SK-N-SH treated with all-trans-retinoic acid at 6 μM for 48 hours (cell line): ENCODE data around the gene KCTD1.

Experiments used
- ATAC-seq: fragments of 200-7000 bp; cut with Tn5 transposase; 3 replicates; pipeline ENCODE4 v1.9.1; 2020; ENCODE audit warnings: mild to moderate bottlenecking, moderate library complexity
- ARNTL ChIP-seq: fragments of 450-650 bp; formaldehyde crosslinking; IDR thresholded peaks from 2 replicates; pipeline ENCODE4 v1.5.0; 2020; ENCODE audit warnings: low read depth, mild to moderate bottlenecking, moderate library complexity, borderline replicate concordance
- BACH2 ChIP-seq: fragments of 250-450 bp; sonication (Bioruptor Pico); IDR thresholded peaks from 2 replicates; pipeline ENCODE4 v1.9.0; 2021; ENCODE audit warnings: mild to moderate bottlenecking, borderline replicate concordance
- CSDC2 ChIP-seq: fragments of 250-450 bp; sonication (Bioruptor Pico); IDR thresholded peaks from 2 replicates; pipeline ENCODE4 v1.5.0; 2020; ENCODE audit warnings: mild to moderate bottlenecking, moderate library complexity
- GLIS3 ChIP-seq: fragments of 250-450 bp; sonication (Bioruptor Pico); IDR thresholded peaks from 2 replicates; pipeline ENCODE4 v1.5.0; 2020; ENCODE audit warnings: mild to moderate bottlenecking, moderate library complexity
- OSR1 ChIP-seq: fragments of 250-450 bp; sonication (Bioruptor Pico); IDR thresholded peaks from 2 replicates; pipeline ENCODE4 v1.8.0; 2022; ENCODE audit warnings: moderate library complexity, mild to moderate bottlenecking, inconsistent platforms
- PPARA ChIP-seq: fragments of 250-450 bp; sonication (Bioruptor Pico); IDR thresholded peaks from 2 replicates; pipeline ENCODE4 v1.5.0; 2020; ENCODE audit warnings: mild to moderate bottlenecking, borderline replicate concordance
- SNAI2 ChIP-seq: fragments of 250-450 bp; sonication (Bioruptor Pico); IDR thresholded peaks from 2 replicates; pipeline ENCODE4 v1.5.0; 2020; ENCODE audit warnings: mild to moderate bottlenecking, moderate library complexity
- TCF4 ChIP-seq: fragments of 250-450 bp; sonication (Bioruptor Pico); IDR thresholded peaks from 2 replicates; pipeline ENCODE4 v1.8.0; 2021; ENCODE audit warnings: mild to moderate bottlenecking, moderate library complexity, borderline replicate concordance
- TOX ChIP-seq: fragments of 250-450 bp; sonication (Bioruptor Pico); IDR thresholded peaks from 2 replicates; pipeline ENCODE4 v1.8.0; 2021; ENCODE audit warnings: mild to moderate bottlenecking, moderate library complexity, borderline replicate concordance
- ZC3H10 ChIP-seq: fragments of 250-450 bp; sonication (Bioruptor Pico); IDR thresholded peaks from 2 replicates; pipeline ENCODE4 v1.5.1; 2021; ENCODE audit warnings: mild to moderate bottlenecking, moderate library complexity
- ZFP3 ChIP-seq: fragments of 250-450 bp; sonication (Bioruptor Pico); IDR thresholded peaks from 2 replicates; pipeline ENCODE4 v1.5.0; 2020; ENCODE audit warnings: mild to moderate bottlenecking, moderate library complexity
- ZFP30 ChIP-seq: fragments of 450-650 bp; formaldehyde crosslinking; IDR thresholded peaks from 2 replicates; pipeline ENCODE4 v1.5.0; 2022; ENCODE audit warnings: mild to moderate bottlenecking, moderate library complexity
- ZNF565 ChIP-seq: fragments of 450-650 bp; formaldehyde crosslinking; conservative IDR thresholded peaks from 2 replicates; pipeline ENCODE4 v1.5.0; 2020; ENCODE audit warnings: low read depth, mild to moderate bottlenecking, moderate library complexity
- ZNF70 ChIP-seq: fragments of 450-650 bp; formaldehyde crosslinking; IDR thresholded peaks from 2 replicates; pipeline ENCODE4 v1.5.0; 2020; ENCODE audit warnings: mild to moderate bottlenecking, moderate library complexity
- ZNF8 ChIP-seq: fragments of 450-650 bp; formaldehyde crosslinking; IDR thresholded peaks from 2 replicates; pipeline ENCODE4 v1.5.0; 2020; ENCODE audit warnings: mild to moderate bottlenecking, moderate library complexity
- TF ChIP-seq, protein P1 (sequence below): fragments of 250-450 bp; sonication (Bioruptor Pico); IDR thresholded peaks from 2 replicates; pipeline ENCODE4 v1.5.0; 2020; ENCODE audit warnings: mild to moderate bottlenecking, moderate library complexity
- TF ChIP-seq, protein P2 (sequence below): fragments of 250-450 bp; sonication (Bioruptor Pico); IDR thresholded peaks from 2 replicates; pipeline ENCODE4 v1.5.1; 2020; ENCODE audit warnings: low read depth, mild to moderate bottlenecking, moderate library complexity
- TF ChIP-seq, protein P3 (sequence below): fragments of 250-450 bp; sonication (Bioruptor Pico); IDR thresholded peaks from 2 replicates; pipeline ENCODE4 v1.5.1; 2021; ENCODE audit warnings: mild to moderate bottlenecking, moderate library complexity
- TF ChIP-seq, protein P4 (sequence below): fragments of 250-450 bp; sonication (Bioruptor Pico); IDR thresholded peaks from 2 replicates; pipeline ENCODE4 v1.8.0; 2020; ENCODE audit warnings: mild to moderate bottlenecking, moderate library complexity, borderline replicate concordance
- TF ChIP-seq, protein P5 (sequence below): fragments of 250-450 bp; sonication (Bioruptor Pico); IDR thresholded peaks from 2 replicates; pipeline ENCODE4 v1.8.0; 2021; ENCODE audit warnings: low read depth, mild to moderate bottlenecking, moderate library complexity, borderline replicate concordance

Gene KCTD1

DNA sequence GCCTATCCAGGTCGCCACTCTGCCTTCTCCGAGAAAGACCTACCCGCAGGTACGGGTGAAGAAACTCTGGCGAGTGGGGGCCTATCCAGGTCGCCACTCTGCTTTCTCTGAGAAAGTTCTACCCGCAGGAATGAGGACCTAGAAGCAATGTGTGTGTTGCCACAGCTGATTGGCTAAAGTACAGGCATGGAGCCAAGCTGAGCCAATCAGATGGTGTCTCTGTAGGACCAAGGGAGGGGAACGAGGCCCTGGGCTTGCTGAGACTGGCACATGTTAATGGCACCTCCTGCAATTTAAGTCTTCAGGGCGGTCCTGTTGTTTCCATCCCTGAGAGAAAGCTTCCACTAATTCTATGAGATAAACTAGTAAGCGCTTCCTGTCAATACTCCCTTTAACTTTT, 82.3 kb downstream of the KCTD1 start:
- ATAC-seq, result no peak
- TF ChIP-seq BACH2 (CRISPR knock-in tag), result no peak
- no peak for TF ChIP-seq CSDC2 (CRISPR knock-in tag)
- no peak for TF ChIP-seq ZFP3 (CRISPR knock-in tag)
- no peak for TF ChIP-seq ZC3H10 (CRISPR knock-in tag)
- TF ChIP-seq, protein P1, sequence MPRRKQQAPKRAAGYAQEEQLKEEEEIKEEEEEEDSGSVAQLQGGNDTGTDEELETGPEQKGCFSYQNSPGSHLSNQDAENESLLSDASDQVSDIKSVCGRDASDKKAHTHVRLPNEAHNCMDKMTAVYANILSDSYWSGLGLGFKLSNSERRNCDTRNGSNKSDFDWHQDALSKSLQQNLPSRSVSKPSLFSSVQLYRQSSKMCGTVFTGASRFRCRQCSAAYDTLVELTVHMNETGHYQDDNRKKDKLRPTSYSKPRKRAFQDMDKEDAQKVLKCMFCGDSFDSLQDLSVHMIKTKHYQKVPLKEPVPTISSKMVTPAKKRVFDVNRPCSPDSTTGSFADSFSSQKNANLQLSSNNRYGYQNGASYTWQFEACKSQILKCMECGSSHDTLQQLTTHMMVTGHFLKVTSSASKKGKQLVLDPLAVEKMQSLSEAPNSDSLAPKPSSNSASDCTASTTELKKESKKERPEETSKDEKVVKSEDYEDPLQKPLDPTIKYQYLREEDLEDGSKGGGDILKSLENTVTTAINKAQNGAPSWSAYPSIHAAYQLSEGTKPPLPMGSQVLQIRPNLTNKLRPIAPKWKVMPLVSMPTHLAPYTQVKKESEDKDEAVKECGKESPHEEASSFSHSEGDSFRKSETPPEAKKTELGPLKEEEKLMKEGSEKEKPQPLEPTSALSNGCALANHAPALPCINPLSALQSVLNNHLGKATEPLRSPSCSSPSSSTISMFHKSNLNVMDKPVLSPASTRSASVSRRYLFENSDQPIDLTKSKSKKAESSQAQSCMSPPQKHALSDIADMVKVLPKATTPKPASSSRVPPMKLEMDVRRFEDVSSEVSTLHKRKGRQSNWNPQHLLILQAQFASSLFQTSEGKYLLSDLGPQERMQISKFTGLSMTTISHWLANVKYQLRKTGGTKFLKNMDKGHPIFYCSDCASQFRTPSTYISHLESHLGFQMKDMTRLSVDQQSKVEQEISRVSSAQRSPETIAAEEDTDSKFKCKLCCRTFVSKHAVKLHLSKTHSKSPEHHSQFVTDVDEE, result no peak
- TF ChIP-seq OSR1 (CRISPR knock-in tag), result no peak
- TF ChIP-seq GLIS3, result no peak
- no peak for TF ChIP-seq TCF4
- TF ChIP-seq, protein P2, sequence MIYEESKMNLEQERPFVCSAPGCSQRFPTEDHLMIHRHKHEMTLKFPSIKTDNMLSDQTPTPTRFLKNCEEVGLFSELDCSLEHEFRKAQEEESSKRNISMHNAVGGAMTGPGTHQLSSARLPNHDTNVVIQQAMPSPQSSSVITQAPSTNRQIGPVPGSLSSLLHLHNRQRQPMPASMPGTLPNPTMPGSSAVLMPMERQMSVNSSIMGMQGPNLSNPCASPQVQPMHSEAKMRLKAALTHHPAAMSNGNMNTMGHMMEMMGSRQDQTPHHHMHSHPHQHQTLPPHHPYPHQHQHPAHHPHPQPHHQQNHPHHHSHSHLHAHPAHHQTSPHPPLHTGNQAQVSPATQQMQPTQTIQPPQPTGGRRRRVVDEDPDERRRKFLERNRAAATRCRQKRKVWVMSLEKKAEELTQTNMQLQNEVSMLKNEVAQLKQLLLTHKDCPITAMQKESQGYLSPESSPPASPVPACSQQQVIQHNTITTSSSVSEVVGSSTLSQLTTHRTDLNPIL (CRISPR knock-in tag), result no peak
- no peak for TF ChIP-seq ZNF565 (CRISPR knock-in tag)
- TF ChIP-seq PPARA (CRISPR knock-in tag), result no peak
- no peak for TF ChIP-seq ZFP30 (CRISPR knock-in tag)
- no peak for TF ChIP-seq ZNF8 (CRISPR knock-in tag)
- TF ChIP-seq ZNF70, result no peak
- no peak for TF ChIP-seq ARNTL (CRISPR knock-in tag)
- TF ChIP-seq, protein P3, sequence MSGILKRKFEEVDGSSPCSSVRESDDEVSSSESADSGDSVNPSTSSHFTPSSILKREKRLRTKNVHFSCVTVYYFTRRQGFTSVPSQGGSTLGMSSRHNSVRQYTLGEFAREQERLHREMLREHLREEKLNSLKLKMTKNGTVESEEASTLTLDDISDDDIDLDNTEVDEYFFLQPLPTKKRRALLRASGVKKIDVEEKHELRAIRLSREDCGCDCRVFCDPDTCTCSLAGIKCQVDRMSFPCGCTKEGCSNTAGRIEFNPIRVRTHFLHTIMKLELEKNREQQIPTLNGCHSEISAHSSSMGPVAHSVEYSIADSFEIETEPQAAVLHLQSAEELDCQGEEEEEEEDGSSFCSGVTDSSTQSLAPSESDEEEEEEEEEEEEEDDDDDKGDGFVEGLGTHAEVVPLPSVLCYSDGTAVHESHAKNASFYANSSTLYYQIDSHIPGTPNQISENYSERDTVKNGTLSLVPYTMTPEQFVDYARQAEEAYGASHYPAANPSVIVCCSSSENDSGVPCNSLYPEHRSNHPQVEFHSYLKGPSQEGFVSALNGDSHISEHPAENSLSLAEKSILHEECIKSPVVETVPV (CRISPR knock-in tag), result no peak

DNA sequence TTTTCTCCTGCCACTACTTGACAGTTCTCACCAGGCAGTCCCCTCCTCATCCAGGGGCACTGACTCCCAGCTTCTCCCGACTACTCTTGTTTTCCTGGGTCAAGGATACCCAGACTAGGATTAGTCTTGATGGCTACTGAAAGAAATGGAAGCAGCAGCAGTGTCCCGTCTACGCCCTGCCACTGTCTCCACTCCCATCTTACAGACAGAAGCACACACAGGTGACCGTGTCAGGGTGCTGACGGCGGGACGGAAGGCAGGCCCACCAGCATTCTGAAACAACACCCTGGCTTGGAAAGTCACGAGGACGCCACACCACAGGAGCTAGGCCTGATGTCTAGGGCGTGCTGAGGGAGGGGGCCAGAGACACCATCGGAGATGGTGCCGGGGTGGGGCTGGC, 82.9 kb downstream of the KCTD1 start:
- no peak for ATAC-seq
- TF ChIP-seq, protein P4, sequence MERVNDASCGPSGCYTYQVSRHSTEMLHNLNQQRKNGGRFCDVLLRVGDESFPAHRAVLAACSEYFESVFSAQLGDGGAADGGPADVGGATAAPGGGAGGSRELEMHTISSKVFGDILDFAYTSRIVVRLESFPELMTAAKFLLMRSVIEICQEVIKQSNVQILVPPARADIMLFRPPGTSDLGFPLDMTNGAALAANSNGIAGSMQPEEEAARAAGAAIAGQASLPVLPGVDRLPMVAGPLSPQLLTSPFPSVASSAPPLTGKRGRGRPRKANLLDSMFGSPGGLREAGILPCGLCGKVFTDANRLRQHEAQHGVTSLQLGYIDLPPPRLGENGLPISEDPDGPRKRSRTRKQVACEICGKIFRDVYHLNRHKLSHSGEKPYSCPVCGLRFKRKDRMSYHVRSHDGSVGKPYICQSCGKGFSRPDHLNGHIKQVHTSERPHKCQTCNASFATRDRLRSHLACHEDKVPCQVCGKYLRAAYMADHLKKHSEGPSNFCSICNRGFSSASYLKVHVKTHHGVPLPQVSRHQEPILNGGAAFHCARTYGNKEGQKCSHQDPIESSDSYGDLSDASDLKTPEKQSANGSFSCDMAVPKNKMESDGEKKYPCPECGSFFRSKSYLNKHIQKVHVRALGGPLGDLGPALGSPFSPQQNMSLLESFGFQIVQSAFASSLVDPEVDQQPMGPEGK, result no peak
- no peak for TF ChIP-seq PPARA (CRISPR knock-in tag)
- TF ChIP-seq, protein P1, result no peak
- TF ChIP-seq, protein P5, sequence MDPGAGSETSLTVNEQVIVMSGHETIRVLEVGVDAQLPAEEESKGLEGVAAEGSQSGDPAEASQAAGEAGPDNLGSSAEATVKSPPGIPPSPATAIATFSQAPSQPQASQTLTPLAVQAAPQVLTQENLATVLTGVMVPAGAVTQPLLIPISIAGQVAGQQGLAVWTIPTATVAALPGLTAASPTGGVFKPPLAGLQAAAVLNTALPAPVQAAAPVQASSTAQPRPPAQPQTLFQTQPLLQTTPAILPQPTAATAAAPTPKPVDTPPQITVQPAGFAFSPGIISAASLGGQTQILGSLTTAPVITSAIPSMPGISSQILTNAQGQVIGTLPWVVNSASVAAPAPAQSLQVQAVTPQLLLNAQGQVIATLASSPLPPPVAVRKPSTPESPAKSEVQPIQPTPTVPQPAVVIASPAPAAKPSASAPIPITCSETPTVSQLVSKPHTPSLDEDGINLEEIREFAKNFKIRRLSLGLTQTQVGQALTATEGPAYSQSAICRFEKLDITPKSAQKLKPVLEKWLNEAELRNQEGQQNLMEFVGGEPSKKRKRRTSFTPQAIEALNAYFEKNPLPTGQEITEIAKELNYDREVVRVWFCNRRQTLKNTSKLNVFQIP, result no peak
- no peak for TF ChIP-seq TOX (CRISPR knock-in tag)
- TF ChIP-seq CSDC2 (CRISPR knock-in tag), result no peak
- TF ChIP-seq, protein P3 (CRISPR knock-in tag), result no peak
- no peak for TF ChIP-seq SNAI2 (CRISPR knock-in tag)
- no peak for TF ChIP-seq ZFP30 (CRISPR knock-in tag)
- no peak for TF ChIP-seq GLIS3
